ENCODE results near the gene SAPCD2. TPM values are rescaled to one million over a fixed set of nuclear protein-coding genes. Genes with fewer than 3 reads are reported as not detected.

Gene SAPCD2
- polyA plus RNA-seq, 1 donor, result 3.6 TPM

GRCh38 chr9:137107982-137108381 lies 37.6 kb upstream of the SAPCD2 start:
- DNase-seq (ENCODE audit: low read depth), result no peak

- no peak for DNase-seq (ENCODE audit: low read depth)
These were observed 37.1 kb upstream of the SAPCD2 start for GRCh38 chr9:137107312-137107921.

- no peak for DNase-seq (ENCODE audit: low read depth)
These were observed 36.4 kb upstream of the SAPCD2 start for GRCh38 chr9:137106662-137107250.

DNA sequence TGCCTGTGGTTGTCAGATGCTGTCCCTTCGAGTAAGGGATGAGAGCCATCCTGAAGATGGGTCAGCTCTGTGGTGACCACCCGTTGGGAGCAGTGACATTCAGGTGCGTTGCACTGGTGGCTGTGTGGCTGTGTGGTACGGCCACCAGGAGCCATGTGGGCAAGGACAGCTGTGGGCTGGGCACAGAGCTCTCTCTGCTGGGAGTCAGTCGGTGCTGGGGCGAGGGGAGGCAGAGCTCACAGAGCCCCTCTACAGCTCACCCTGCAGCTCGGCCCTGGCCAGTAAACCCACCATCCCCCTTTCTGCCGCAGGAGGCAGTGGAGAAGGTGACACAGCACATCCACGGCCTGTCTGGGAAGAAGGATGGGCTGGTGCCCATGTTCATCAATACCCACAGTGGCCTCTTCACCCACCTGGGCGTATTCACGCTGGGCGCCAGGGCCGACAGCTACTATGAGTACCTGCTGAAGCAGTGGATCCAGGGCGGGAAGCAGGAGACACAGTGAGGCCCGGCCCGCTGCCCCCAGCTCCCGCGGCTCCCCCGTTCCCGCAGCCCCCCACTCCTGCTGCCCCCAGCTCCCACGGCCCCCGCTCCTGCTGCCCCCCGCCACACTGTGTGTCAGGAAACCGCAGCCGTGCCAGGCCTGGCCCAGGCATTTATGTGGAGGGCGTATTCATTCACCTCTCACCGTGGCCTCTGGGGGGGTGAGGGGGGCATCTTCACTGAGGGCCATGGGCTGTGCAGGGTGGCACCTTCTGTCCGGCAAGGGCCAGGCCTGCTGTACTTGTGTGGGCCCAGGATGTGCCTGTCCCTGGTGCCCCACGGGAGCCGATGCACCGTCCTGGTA lies 35.7 kb upstream of the SAPCD2 start:
- no peak for DNase-seq (ENCODE audit: low read depth)

DNA sequence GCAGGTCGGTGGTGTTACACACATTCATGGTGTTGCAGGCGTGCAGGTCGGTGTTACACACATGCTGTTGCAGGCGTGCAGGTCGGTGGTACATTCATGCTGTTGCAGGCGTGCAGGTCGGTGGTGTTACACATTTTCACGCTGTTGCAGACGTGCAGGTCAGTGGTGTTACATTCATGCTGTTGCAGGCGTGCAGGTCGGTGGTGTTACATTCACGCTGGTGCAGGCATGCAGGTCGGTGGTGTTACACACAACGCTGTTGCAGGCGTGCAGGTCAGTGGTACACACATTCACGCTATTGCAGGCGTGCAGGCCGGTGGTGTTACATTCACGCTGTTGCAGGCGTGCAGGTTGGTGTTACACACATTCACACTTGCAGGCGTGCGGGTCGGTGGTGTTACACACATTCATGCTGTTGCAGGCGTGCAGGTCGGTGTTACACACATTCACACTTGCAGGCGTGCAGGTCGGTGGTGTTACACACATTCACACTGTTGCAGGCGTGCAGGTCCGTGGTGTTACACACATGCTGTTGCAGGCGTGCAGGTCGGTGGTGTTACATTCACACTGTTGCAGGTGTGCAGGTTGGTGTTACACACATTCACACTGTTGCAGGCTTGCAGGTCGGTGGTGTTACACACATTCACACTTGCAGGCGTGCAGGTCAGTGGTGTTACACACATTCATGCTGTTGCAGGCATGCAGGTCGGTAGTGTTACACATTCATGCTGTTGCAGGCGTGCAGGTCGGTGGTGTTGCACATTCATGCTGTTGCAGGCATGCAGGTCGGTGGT lies 33.0 kb upstream of the SAPCD2 start:
- DNase-seq (ENCODE audit: low read depth), result no peak

DNA sequence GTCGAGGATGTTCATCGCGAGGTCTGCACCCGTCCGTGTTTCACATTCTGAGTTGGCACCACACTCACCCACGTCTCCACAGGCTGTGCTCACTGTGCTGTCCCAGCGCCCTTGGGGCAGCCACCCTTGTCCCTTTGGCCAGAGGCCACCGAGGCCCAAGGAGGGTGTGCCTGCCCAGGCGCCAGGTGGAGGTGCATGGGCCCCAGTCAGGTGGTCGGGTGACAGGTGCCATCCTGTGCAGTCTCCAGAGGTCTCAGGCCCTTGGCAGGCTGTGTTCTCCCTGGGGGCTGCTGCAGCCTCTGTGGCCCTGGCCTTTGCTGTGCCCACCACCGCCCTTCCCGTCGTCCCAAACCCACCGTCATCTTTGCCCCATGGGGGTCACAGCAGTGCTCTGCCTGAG lies 28.9 kb upstream of the SAPCD2 start:
- no peak for DNase-seq (ENCODE audit: low read depth)

DNA sequence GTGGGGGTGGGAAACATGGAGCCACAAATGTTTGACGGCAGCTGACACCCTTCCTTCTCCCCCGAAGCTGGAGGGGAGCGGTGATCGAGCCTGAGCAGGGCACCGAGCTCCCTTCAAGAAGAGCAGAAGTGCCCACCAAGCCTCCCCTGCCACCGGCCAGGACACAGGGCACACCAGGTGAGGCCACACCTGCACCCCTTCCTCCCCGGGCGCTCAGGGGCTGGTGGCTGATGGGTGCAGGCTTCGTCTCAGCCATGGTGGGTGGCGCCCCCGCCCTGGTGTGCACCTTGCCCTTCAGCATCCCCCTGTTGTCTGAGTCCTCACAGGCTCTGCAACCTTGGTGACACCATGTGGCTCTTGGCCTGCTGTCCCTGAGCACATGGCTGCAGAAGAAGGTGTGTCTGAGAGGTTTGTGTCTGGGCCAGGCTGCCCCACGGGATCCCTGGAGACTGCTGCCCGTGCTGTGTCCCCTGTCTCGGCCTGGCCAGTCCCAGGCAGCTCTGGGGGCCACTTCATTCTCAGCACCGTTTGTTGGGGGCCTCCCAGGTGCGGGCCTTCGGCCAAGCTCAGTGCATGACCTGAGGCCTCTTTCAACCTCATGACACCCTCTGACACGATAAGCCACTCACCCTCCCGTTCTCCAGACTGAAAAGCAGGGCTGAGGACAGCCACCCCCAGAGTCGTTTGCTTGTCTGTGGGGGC lies 27.6 kb upstream of the SAPCD2 start:
- no peak for DNase-seq (ENCODE audit: low read depth)

DNA sequence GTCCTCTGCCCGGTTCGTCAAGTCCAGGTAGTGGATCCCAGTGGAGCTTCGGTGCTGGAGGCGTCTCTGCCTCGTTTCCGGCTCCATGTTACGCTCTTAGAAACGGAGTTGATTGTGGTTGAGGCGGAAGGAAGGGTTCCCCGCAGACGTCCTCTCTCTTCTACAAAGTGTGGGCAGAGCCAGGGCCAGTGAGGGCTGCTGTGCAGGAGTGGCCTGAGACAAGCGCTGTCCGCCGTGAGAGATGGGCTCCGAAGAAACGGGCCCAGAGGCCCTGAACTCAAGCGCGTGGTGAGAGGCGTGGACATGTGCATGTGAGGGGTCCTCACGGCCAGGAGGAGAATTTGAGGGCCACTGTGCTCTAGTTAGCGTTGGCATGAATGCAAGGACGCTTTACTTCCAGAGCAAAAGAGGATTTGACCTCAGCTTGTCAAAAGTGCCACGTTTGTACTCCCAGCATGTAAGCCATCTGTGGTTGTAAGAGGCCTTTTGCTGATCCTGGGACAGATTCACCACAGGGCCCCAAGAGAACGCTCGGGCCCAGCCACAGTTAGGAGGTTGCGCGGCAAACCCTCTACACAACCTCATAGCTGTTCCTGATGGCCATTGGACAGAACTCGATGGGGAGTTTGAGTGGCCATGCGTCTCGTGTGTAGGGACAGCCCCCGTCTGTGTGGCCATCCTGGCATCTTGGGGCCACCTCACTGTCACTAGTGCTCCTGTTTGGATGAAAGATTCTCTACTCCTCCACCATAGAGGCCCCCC lies 26.6 kb upstream of the SAPCD2 start:
- no peak for DNase-seq (ENCODE audit: low read depth)

GRCh38 chr9:137095664-137096517 lies 25.5 kb upstream of the SAPCD2 start:
- DNase-seq (ENCODE audit: low read depth), result no peak

DNA sequence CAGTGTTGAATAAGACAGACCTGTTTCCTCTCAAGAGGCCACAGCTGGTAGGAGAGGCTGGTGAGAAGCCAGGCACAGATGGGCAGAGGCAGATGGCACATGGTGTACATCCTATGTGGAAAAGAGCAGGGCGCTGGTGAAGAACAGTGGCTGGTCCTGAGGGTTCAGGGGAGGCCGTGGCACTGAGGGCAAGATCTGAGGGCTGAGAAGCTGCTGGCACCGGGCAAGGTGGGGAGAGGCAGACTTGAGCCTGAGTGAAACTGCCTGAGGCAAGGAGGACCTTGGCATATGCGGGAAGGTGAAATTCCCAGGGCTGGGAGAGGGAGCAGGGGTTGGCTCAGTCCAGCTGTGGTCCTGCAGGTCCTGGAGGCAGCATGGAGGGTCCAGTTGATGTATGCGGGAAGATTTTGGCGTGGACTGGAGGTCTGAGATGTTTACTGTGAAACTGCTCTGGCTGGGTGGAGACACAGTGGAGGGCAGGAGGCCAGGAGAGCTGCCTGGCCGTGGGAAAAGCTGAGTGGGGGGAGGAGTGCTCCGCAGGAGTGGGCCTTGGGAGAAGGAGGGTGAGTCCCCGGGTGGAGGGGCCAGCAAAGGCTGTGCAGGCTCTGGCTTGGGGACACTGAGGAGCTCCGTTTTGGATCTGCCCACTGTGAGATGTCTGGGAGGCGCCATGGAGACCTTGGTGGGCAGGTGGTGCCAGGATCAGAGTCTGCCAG lies 19.0 kb upstream of the SAPCD2 start:
- no peak for DNase-seq (ENCODE audit: low read depth)

GRCh38 chr9:137088121-137088520 lies 17.8 kb upstream of the SAPCD2 start:
- DNase-seq (ENCODE audit: low read depth), result no peak

GRCh38 chr9:137087409-137087925 lies 17.1 kb upstream of the SAPCD2 start:
- DNase-seq (ENCODE audit: low read depth), result no peak

DNA sequence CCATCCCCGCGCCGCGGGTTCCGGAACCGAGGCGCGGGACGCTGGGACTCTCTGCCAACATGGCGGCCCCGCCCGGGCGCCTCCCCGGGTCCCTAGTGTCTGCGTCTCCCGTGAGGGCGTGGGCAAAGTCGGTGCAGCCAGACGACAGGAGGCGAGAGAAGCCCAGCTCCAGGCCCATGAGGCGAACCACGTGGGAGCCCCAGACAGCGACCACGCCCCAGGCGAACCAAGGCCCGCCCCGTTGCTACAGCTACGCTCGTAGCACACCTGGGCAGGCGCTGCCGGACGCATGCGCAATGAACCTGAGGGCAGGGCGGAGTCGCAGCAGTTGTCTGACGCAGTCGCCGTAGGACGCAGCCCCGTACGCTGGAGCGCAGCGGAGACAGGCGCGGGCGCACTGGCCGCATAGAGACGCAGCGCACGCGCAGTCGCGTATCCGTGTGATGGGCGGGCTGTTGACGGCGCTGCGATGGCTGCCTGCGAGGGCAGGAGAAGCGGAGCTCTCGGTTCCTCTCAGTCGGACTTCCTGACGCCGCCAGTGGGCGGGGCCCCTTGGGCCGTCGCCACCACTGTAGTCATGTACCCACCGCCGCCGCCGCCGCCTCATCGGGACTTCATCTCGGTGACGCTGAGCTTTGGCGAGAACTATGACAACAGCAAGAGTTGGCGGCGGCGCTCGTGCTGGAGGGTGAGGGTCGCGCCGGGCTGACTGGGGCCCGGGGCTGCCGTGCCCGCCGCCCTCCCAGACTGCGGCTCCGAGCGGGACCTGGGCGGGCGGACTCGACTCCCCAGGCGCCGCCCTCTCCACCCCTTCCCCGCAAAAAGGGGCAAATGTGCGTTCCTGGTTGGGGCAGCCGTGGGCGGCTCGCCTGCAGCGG lies 16.4 kb upstream of the SAPCD2 start, which contains the start of gene MAN1B1:
TSS of gene MAN1B1 (plus strand) at position 455 of the 878 bp plus-strand sequence. CDS start at position 470, 15 bp downstream.
- peak; percentile 96 for DNase-seq (ENCODE audit: low read depth)

DNA sequence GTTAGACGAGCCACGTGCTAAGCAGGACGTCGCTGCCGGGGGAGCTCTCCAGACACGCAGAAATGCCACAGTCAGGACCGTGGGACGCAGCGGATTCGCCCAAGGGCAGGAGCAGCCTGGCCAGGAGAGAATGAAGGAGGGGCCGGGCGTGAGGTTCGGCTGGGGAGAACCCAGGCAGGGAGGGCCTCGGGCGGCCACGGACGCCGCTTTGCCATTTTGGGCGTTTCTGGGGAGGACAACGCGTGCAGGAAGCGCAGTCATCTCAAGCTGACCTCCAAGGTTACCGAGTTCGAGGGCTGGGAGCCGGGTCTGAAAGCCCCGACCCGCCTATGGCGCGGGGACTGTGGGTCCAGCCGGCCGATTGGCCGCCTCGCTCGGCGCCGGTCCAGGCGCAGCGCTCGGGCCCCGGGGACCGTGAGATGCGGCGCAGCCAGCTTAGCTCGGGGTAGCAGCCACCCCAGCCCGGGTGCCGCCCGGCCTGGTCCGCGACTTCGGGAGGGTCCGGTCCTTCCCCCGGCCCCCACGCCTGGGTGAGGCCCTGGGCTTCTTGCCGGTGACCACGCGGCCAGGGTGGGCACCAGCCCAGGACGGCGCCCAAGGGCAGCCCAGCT lies 15.7 kb upstream of the SAPCD2 start:
- no peak for DNase-seq (ENCODE audit: low read depth)

DNA sequence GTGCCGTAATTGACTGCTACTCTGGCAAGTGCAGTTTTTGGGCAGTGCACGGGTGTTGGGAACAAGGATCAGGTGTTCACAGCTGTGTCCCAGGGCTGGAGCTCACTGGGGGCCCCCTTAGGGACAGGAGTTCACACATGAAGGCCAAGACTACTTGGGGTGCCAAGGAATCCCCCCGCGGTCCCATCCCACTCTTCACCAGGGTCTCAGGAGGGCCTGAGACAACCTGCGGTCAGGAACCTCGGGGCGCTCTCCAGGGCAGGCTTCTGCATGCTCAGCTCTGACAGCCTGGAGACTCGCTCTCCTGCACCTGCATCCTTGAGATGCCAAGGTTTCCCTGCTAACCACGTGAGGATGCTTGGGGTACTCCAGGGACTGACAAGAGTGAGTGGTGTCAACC lies 14.2 kb upstream of the SAPCD2 start:
- DNase-seq (ENCODE audit: low read depth), result no peak

DNA sequence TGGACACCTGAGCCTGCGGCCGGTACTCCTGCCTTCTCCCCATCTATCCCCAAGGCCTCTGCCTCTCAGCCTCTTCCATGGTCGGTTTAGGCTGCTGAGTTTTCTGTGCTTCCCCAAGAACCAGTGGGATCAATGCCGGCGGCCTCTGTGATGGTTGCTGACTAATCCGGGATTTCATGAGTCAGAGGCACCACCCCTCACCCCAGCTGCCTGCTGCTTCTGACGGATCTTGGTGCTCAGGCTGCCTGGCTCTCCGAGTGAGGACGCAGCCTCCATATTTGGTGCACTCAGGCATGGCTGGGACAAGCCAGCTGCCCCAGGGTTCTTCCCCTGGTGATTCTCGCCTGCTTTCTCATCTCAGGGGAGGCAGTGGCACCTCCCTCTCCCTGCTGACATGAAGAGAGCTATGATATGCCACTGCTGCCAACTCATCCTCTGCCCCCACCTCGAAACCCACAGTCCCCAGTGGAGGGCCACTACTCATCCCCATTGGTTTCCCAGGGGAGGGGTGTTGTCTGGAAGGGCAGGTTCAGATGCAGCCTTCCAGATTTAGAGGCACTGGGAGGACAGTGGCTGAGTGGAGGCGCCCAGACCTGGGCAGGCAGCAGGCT lies 13.1 kb upstream of the SAPCD2 start:
- DNase-seq (ENCODE audit: low read depth), result no peak

GRCh38 chr9:137082925-137083290 lies 12.6 kb upstream of the SAPCD2 start:
- DNase-seq (ENCODE audit: low read depth), result no peak

Measured in forelimb muscle (tissue), 1 donor.